HL-60 (cell line): ENCODE data around the gene PDE11A.

Experiments
- DNase-seq, 2 experiments: peaks; one replicate each; pipeline ENCODE4 v3.0.0-alpha.2; 2010 to 2020; ENCODE audit warnings: low read depth in 1 of 2, low spot score in 1 of 2
- H3K27ac ChIP-seq: fragments of 250-450 bp; sonication (Bioruptor Pico); replicated peaks from 2 replicates; pipeline ENCODE4 v1.5.1; 2020; ENCODE audit warnings: mild to moderate bottlenecking, moderate library complexity
- H3K27me3 ChIP-seq: fragments of 250-450 bp; sonication (Bioruptor Pico); 2 replicates; pipeline ENCODE4 v1.5.1; 2021; ENCODE audit warnings: mild to moderate bottlenecking, moderate library complexity; ENCODE audit not compliant: insufficient read depth, poor library complexity, severe bottlenecking
- H3K4me3 ChIP-seq: replicated peaks from 2 replicates; pipeline ENCODE4 v1.5.1; 2011; ENCODE audit warnings: mild to moderate bottlenecking, control low read depth, low read length; ENCODE audit not compliant: insufficient read depth
- GABPA ChIP-seq: IDR thresholded peaks from 2 replicates; pipeline ENCODE4 v1.6.1; 2012; ENCODE audit warnings: low read depth
- POLR2AphosphoS5 ChIP-seq: IDR thresholded peaks from 2 replicates; pipeline ENCODE4 v1.6.1; 2012; ENCODE audit warnings: low read depth
- SPI1 ChIP-seq: IDR thresholded peaks from 2 replicates; pipeline ENCODE4 v1.6.1; 2012; ENCODE audit warnings: low read depth, mild to moderate bottlenecking, borderline replicate concordance
- TF ChIP-seq, protein P1 (sequence below): IDR thresholded peaks from one replicate; pipeline ENCODE4 v1.5.1; 2011; ENCODE audit warnings: low read length, control low read depth, inconsistent platforms; ENCODE audit not compliant: insufficient read depth
- TF ChIP-seq, protein P2 (sequence below): IDR thresholded peaks from 2 replicates; pipeline ENCODE4 v1.6.1; 2012; ENCODE audit warnings: low read depth; ENCODE audit not compliant: insufficient replicate concordance

The PDE11A gene

DNA sequence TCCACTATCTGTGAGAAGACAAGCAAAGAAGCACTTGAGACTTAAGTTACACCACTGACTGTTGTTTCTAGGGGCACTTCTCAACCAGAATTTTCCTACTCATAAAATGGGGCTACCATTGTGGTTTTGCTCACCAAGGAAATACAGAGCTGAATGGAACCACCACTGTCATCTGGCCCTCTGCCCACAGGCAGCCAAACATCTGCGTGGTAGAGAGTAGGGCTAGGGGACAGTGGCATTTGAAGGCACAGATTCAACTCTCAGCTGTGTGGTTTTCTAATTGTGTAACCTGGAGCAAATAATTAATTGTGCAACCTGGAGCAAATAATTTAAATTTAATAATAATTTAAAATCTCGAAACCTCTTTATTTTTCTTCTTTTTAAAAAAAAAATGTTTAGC is 79.6 kb downstream of the PDE11A start:
- TF ChIP-seq SPI1 (no peak), POLR2AphosphoS5 (no peak), GABPA (no peak)
- TF ChIP-seq, protein P1, sequence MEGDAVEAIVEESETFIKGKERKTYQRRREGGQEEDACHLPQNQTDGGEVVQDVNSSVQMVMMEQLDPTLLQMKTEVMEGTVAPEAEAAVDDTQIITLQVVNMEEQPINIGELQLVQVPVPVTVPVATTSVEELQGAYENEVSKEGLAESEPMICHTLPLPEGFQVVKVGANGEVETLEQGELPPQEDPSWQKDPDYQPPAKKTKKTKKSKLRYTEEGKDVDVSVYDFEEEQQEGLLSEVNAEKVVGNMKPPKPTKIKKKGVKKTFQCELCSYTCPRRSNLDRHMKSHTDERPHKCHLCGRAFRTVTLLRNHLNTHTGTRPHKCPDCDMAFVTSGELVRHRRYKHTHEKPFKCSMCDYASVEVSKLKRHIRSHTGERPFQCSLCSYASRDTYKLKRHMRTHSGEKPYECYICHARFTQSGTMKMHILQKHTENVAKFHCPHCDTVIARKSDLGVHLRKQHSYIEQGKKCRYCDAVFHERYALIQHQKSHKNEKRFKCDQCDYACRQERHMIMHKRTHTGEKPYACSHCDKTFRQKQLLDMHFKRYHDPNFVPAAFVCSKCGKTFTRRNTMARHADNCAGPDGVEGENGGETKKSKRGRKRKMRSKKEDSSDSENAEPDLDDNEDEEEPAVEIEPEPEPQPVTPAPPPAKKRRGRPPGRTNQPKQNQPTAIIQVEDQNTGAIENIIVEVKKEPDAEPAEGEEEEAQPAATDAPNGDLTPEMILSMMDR: no peak
- TF ChIP-seq, protein P2, sequence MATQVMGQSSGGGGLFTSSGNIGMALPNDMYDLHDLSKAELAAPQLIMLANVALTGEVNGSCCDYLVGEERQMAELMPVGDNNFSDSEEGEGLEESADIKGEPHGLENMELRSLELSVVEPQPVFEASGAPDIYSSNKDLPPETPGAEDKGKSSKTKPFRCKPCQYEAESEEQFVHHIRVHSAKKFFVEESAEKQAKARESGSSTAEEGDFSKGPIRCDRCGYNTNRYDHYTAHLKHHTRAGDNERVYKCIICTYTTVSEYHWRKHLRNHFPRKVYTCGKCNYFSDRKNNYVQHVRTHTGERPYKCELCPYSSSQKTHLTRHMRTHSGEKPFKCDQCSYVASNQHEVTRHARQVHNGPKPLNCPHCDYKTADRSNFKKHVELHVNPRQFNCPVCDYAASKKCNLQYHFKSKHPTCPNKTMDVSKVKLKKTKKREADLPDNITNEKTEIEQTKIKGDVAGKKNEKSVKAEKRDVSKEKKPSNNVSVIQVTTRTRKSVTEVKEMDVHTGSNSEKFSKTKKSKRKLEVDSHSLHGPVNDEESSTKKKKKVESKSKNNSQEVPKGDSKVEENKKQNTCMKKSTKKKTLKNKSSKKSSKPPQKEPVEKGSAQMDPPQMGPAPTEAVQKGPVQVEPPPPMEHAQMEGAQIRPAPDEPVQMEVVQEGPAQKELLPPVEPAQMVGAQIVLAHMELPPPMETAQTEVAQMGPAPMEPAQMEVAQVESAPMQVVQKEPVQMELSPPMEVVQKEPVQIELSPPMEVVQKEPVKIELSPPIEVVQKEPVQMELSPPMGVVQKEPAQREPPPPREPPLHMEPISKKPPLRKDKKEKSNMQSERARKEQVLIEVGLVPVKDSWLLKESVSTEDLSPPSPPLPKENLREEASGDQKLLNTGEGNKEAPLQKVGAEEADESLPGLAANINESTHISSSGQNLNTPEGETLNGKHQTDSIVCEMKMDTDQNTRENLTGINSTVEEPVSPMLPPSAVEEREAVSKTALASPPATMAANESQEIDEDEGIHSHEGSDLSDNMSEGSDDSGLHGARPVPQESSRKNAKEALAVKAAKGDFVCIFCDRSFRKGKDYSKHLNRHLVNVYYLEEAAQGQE: no peak
- no peak overlapping the region for H3K4me3 ChIP-seq
- H3K27ac ChIP-seq: no peak overlapping the region
- H3K27me3 ChIP-seq: no peaks in the 10 kb centered on the region
- no peak for DNase-seq

DNA sequence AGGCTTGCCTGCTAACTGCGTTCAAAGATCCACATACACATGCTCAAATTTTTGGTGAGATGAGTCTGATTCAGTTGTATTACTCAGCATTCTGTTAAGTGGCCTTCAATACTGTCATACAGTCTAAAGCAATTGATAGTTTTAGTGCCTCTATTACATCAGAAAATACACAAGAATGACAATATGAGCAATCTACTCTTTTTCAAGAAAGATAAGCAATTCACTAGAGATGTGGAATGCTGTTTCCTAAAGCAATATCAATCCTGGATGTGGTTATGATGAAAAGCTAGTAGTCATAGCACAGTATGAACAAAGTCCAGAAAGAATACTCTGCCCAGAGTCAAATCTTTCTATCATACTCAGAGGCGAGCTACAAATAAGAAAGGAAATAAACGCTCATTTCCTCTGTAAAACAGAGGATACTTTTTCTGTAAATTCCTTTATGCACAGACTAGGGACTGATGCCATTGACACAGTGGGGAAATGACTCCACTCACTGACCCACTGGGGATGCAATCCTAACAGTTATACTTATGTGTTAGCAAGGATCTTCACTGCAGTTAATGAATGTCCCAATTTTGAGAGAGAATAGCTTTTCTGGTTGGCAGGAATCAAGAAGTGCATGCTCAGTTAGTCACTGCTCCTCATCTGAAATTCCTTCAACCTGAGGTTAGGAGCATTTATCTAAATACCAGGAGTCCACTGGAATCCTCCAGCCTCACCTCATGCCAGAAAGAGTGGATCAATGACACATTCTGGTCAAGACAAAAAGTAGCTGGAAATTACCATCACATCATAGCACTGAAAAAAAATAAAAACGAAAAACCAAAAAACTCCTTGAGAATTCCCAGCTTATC is 83.3 kb downstream of the PDE11A start:
- no peak for TF ChIP-seq SPI1
- TF ChIP-seq, protein P2: no peak
- TF ChIP-seq POLR2AphosphoS5: no peak
- TF ChIP-seq, protein P1: no peak
- no peak for TF ChIP-seq GABPA
- Histone ChIP-seq H3K27ac (no peak overlapping the region), H3K27me3 (no peaks in the 10 kb centered on the region), H3K4me3 (no peak overlapping the region)
- DNase-seq: no peak

DNA sequence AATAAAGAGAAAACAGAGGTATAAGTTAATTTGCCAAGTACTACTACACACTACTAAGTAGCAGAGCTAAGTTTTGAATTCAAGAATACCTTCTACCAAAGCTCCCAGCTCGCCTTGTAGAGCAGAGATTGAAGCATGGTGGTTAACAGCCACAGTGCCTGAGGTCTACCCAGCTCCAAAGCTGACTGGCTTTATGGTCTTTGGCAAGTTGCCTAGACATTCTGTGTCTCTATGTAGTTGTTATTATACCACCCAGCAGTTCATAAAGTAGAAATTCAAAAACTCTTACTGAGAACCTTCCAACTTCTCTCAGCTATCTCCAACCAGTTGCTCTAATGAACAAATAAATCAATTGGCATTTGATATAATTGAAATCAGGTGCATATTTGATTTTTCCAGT is 87.8 kb downstream of the PDE11A start:
- H3K4me3 ChIP-seq: no peak overlapping the region
- TF ChIP-seq, protein P1: no peak
- TF ChIP-seq GABPA: no peak
- no peak for TF ChIP-seq POLR2AphosphoS5
- no peak for TF ChIP-seq SPI1
- TF ChIP-seq, protein P2: no peak
- DNase-seq: no peak
- no peak overlapping the region for H3K27ac ChIP-seq
- H3K27me3 ChIP-seq: no peaks in the 10 kb centered on the region
